IMR-90 (cell line): Measurements from ENCODE around the gene CDK10. TPM values are rescaled to one million over a fixed set of nuclear protein-coding genes. Genes with fewer than 3 reads are reported as not detected.

Source experiments
- ATAC-seq: fragments of 200-7000 bp; cut with Tn5 transposase; 2 replicates; pipeline ENCODE4 v1.9.1; 2020; ENCODE audit warnings: low read depth, mild to moderate bottlenecking, moderate library complexity
- BruUV-seq: library from RNA; stranded (reverse); fragments of 400-500 nt; replicated peaks from 2 replicates; lab custom pipeline; 2021; lab: Mats Ljungman, UMichigan
- CTCF ChIA-PET: fragments of 300-600 bp; formaldehyde crosslinking; extraction: SDS; loops from one replicate; lab custom pipeline; 2021; ENCODE audit warnings: antibody characterized with exemption; lab: Yijun Ruan, JAX
- POLR2A ChIA-PET: fragments of 300-600 bp; sonication (Branson Sonifier 250); formaldehyde crosslinking; loops from one replicate; lab custom pipeline; 2022; ENCODE audit warnings: antibody characterized with exemption; ENCODE audit not compliant: unreplicated experiment; lab: Charles Lee
- DNase-seq: peaks from one replicate; pipeline ENCODE4 v3.0.0; 2013
- H2AFZ ChIP-seq: replicated peaks from 2 replicates; pipeline ENCODE3; 2013; ENCODE audit warnings: low read length, mild to moderate bottlenecking; ENCODE audit not compliant: poor library complexity
- H2AK5ac ChIP-seq: 2 replicates; pipeline ENCODE4 v1.6.1; 2013; ENCODE audit warnings: low read depth, low read length, inconsistent platforms
- H2AK9ac ChIP-seq: replicated peaks from 2 replicates; pipeline ENCODE3; 2013; ENCODE audit warnings: mild to moderate bottlenecking, low read depth, low read length, moderate library complexity; ENCODE audit not compliant: poor library complexity
- H2BK120ac ChIP-seq: 2 replicates; pipeline ENCODE4 v1.6.1; 2013; ENCODE audit warnings: low read depth, low read length, inconsistent platforms
- H2BK15ac ChIP-seq: 3 replicates; pipeline ENCODE4 v1.6.1; 2013; ENCODE audit warnings: low read depth, low read length, inconsistent platforms
- H2BK20ac ChIP-seq: 2 replicates; pipeline ENCODE4 v1.6.1; 2013; ENCODE audit warnings: low read depth, mild to moderate bottlenecking, inconsistent platforms, low read length, moderate library complexity
- H2BK5ac ChIP-seq: 2 replicates; pipeline ENCODE4 v1.6.1; 2013; ENCODE audit warnings: mild to moderate bottlenecking, low read depth, low read length, inconsistent platforms; ENCODE audit not compliant: poor library complexity, severe bottlenecking
- H3K14ac ChIP-seq: replicated peaks from 2 replicates; pipeline ENCODE4 v1.6.1; 2013; ENCODE audit warnings: low read depth, low read length, inconsistent platforms
- H3K18ac ChIP-seq: 2 replicates; pipeline ENCODE4 v1.6.1; 2013; ENCODE audit warnings: low read depth, low read length, control low read depth
- H3K23ac ChIP-seq: 2 replicates; pipeline ENCODE4 v1.6.1; 2013; ENCODE audit warnings: low read depth, low read length, inconsistent platforms
- H3K27ac ChIP-seq: 2 replicates; pipeline ENCODE4 v1.5.1; 2013; ENCODE audit warnings: mild to moderate bottlenecking, control low read depth, low read length; ENCODE audit not compliant: insufficient read depth
- H3K27me3 ChIP-seq: 2 replicates; pipeline ENCODE4 v1.6.1; 2013; ENCODE audit warnings: low read length; ENCODE audit not compliant: control insufficient read depth, insufficient read depth
- H3K36me3 ChIP-seq: 2 replicates; pipeline ENCODE4 v1.6.1; 2013; ENCODE audit warnings: low read length, mixed read lengths; ENCODE audit not compliant: control insufficient read depth, insufficient read depth
- H3K4ac ChIP-seq: 2 replicates; pipeline ENCODE4 v1.6.1; 2013; ENCODE audit warnings: low read depth, low read length, inconsistent platforms
- H3K4me1 ChIP-seq: 2 replicates; pipeline ENCODE4 v1.6.1; 2013; ENCODE audit warnings: low read length, mixed read lengths; ENCODE audit not compliant: control insufficient read depth, insufficient read depth
- H3K4me2 ChIP-seq: 2 replicates; pipeline ENCODE4 v1.6.1; 2013; ENCODE audit warnings: low read depth, mild to moderate bottlenecking, control low read depth, low read length, moderate library complexity
- H3K4me3 ChIP-seq: 2 replicates; pipeline ENCODE4 v1.5.1; 2013; ENCODE audit warnings: low read depth, mild to moderate bottlenecking, control low read depth, low read length, moderate library complexity; ENCODE audit not compliant: insufficient read depth
- H3K56ac ChIP-seq: 2 replicates; pipeline ENCODE4 v1.6.1; 2013; ENCODE audit warnings: low read length, inconsistent platforms; ENCODE audit not compliant: insufficient read depth; ENCODE audit errors: extremely low read depth
- H3K79me1 ChIP-seq, 2 experiments: 2 replicates each; pipeline ENCODE4 v1.6.1; 2013; ENCODE audit warnings: low read length in 2 of 2, inconsistent platforms in 1 of 2, low read depth in 1 of 2
- H3K9ac ChIP-seq: 2 replicates; pipeline ENCODE4 v1.6.1; 2013; ENCODE audit warnings: low read depth, low read length, control low read depth
- H3K9me1 ChIP-seq: 2 replicates; pipeline ENCODE4 v1.6.1; 2013; ENCODE audit warnings: low read length, inconsistent platforms; ENCODE audit not compliant: insufficient read depth
- H3K9me3 ChIP-seq: 2 replicates; pipeline ENCODE4 v1.6.1; 2013; ENCODE audit warnings: low read length; ENCODE audit not compliant: control insufficient read depth, insufficient read depth
- H4K20me1 ChIP-seq: 2 replicates; pipeline ENCODE4 v1.6.1; 2013; ENCODE audit warnings: low read length, inconsistent platforms; ENCODE audit not compliant: insufficient read depth
- H4K5ac ChIP-seq: 2 replicates; pipeline ENCODE4 v1.6.1; 2013; ENCODE audit warnings: mild to moderate bottlenecking, low read depth, low read length, control low read depth
- H4K8ac ChIP-seq, 2 experiments: 2 replicates each; pipeline ENCODE4 v1.6.1; 2013; ENCODE audit warnings: low read depth in 2 of 2, low read length in 2 of 2, control low read depth in 1 of 2, inconsistent platforms in 1 of 2
- H4K91ac ChIP-seq: 2 replicates; pipeline ENCODE4 v1.6.1; 2013; ENCODE audit warnings: low read depth, low read length, inconsistent platforms; ENCODE audit not compliant: insufficient read depth
- CHD1 ChIP-seq: IDR thresholded peaks from 2 replicates; pipeline ENCODE4 v1.6.1; 2012; ENCODE audit warnings: low read depth, low read length, improper control_type of control experiment
- NFE2L2 ChIP-seq: fragments of 150-350 bp; IDR thresholded peaks from 2 replicates; pipeline ENCODE4 v1.6.1; 2016; ENCODE audit warnings: low read depth, mild to moderate bottlenecking, low read length
- POLR2A ChIP-seq: IDR thresholded peaks from 2 replicates; pipeline ENCODE4 v1.6.1; 2012; ENCODE audit warnings: mild to moderate bottlenecking, low read depth, low read length
- RAD21 ChIP-seq: IDR thresholded peaks from 2 replicates; pipeline ENCODE4 v1.6.1; 2012; ENCODE audit warnings: low read length, improper control_type of control experiment
- RFX5 ChIP-seq: IDR thresholded peaks from 2 replicates; pipeline ENCODE4 v1.8.0; 2012; ENCODE audit warnings: low read depth, mild to moderate bottlenecking, low read length, moderate library complexity
- WGBS, 2 experiments: methylation state at CpG; one replicate each; pipeline versions ENCODE4 v1.1.5 to v1.1.7; 2013; ENCODE audit warnings: missing lambda C conversion rate in 2 of 2; ENCODE audit not compliant: insufficient read length in 1 of 2; ENCODE audit errors: extremely low coverage in 2 of 2; 5-methylcytosine and 5-hydroxymethylcytosine counted together
- dilution Hi-C: fragments of 300-500 bp; cut with HindIII; formaldehyde crosslinking; loops from one replicate; pipeline ENCODE4 v1.14.3; 2018; ENCODE audit warnings: low sequenced_read_pairs; ENCODE audit not compliant: unreplicated experiment
- in situ Hi-C: fragments of 300-500 bp; cut with MboI; formaldehyde crosslinking; loops from 3 replicates; pipeline ENCODE4 v1.14.3; 2019; ENCODE audit warnings: low sequenced_read_pairs, inconsistent platforms, mixed read lengths
- intact Hi-C: fragments of 100-400 bp; cut with micrococcal nuclease; formaldehyde crosslinking; loops from 2 replicates; pipeline ENCODE4 v1.10.0; 2022
- polyA plus RNA-seq, 3 experiments: library from polyadenylated mRNA; depleted of rRNA; stranded (reverse); fragments of >200 nt; gene quantifications; 2 replicates each; pipeline ENCODE4 v1.2.3, GENCODE V29; 2012; ENCODE audit warnings: low replicate concordance in 1 of 3
- total RNA-seq: library from RNA; depleted of rRNA; stranded (reverse); fragments of >200 nt; gene quantifications from 2 replicates; pipeline ENCODE4 v1.2.3, GENCODE V29; 2012
- TF ChIP-seq, protein P1 (sequence below): fragments of 150-350 bp; IDR thresholded peaks from 2 replicates; pipeline ENCODE4 v1.6.1; 2016; ENCODE audit warnings: low read depth, mild to moderate bottlenecking, low read length, moderate library complexity, borderline replicate concordance

The CDK10 gene
- total and polyA plus RNA-seq, 2 of the 4 experiments (the other 2 are of a cell fraction) = 19.5 to 61.8 TPM

DNA sequence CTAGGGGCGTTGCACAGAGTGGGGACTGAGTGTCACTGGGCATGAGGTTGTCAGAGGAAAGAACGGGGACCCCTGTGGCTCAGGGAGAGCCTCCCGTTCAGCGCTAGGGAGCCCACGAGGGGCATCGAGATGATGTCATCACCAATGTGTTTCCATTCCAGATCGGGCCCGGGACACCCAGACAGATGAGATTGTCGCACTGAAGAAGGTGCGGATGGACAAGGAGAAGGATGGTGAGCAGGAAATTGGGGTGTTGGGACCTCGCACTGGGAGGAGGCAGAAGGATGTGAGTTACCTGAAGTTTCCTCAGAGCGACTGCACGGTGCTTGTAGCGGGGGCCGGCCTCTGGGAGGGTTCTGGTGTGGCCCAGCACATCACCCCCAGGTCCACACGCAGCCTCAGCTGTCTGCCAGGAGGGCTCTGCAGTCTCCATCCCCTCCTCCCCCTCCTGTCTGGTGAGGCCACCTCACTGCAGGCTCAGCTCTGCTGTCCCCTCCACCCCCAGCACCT lies 4.0 kb downstream of the CDK10 start:
- Histone ChIP-seq H3K18ac (no peak overlapping the region), H3K9me3 (no peaks in the 10 kb centered on the region), H2AK9ac (peak overlapping the region; percentile 31), H2BK20ac (no peak overlapping the region), H2AK5ac (no peak overlapping the region), H2BK15ac (no peak overlapping the region), H2BK5ac (no peak overlapping the region), H4K91ac (no peak overlapping the region), H3K14ac (no peak overlapping the region), H3K9me1 (peaks cover 6% of the 10 kb centered on the region; the same call in 1 of the 2 replicates), H3K4me1 (peaks cover 3% of the 10 kb centered on the region), H2AFZ (no peak overlapping the region), H4K8ac (no peak overlapping the region), H4K5ac (no peak overlapping the region), H3K4me3 (no peak overlapping the region), H3K4me2 (no peak overlapping the region), H3K9ac (no peak overlapping the region), H2BK120ac (no peak overlapping the region), H3K27me3 (no peaks in the 10 kb centered on the region), H4K20me1 (peaks cover 4% of the 10 kb centered on the region), H3K36me3 (peaks cover 43% of the 10 kb centered on the region), H3K23ac (no peak overlapping the region), H3K27ac (no peak overlapping the region), H3K56ac (no peak overlapping the region), H3K79me1 (peaks cover 28 to 36% of the 10 kb centered on the region in 2 experiments), H3K4ac (no peak overlapping the region)
- intact Hi-C loops = no loop called here
- TF ChIP-seq RAD21 (no peak), CHD1 (no peak), NFE2L2 (no peak), POLR2A (no peak), RFX5 (no peak)
- TF ChIP-seq, protein P1, sequence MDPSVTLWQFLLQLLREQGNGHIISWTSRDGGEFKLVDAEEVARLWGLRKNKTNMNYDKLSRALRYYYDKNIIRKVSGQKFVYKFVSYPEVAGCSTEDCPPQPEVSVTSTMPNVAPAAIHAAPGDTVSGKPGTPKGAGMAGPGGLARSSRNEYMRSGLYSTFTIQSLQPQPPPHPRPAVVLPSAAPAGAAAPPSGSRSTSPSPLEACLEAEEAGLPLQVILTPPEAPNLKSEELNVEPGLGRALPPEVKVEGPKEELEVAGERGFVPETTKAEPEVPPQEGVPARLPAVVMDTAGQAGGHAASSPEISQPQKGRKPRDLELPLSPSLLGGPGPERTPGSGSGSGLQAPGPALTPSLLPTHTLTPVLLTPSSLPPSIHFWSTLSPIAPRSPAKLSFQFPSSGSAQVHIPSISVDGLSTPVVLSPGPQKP = no peak
- ATAC-seq = no peak
- ChIA-PET CTCF (interaction anchor here (1.5 kb wide), 1 partner anchor 10 kb away, joined by 4 read pairs; no protein-coding TSS in a partner anchor), POLR2A (no interaction called here)
- dilution Hi-C loops = no loop called here
- 95% methylated on average over 9 of the region's 16 CpGs; no CpG with 5 or more reads in 1 of the 2 experiments for WGBS, 2 experiments
- in situ Hi-C loops = no loop called here
- DNase-seq = no peak
- no TSS peak for BruUV-seq
